H1 (cell line): Measurements from ENCODE around the gene RILPL1. TPM values are rescaled to one million over a fixed set of nuclear protein-coding genes. Genes with fewer than 3 reads are reported as not detected.

Source experiments
- CTCF ChIA-PET: fragments of 300-600 bp; sonication (Branson Sonifier 250); formaldehyde crosslinking; loops from one replicate; lab custom pipeline; 2021; ENCODE audit not compliant: partially characterized antibody; lab: Charles Lee
- POLR2A ChIA-PET: fragments of 300-600 bp; sonication (Branson Sonifier 250); formaldehyde crosslinking; loops from one replicate; lab custom pipeline; 2021; ENCODE audit warnings: inconsistent platforms; ENCODE audit not compliant: partially characterized antibody; lab: Charles Lee
- DNase-seq, 2 experiments: peaks; one replicate each; pipeline versions ENCODE4 v3.0.0 to v3.0.0-alpha.2; 2010 to 2022; ENCODE audit warnings: low spot score in 2 of 2, low read depth in 1 of 2, mixed read lengths in 1 of 2
- FAIRE-seq: peaks from 2 replicates; lab custom pipeline; 2011; peaks lifted over from hg19 to GRCh38; lab: Jason Lieb, UNC
- H2AFZ ChIP-seq: 2 replicates; pipeline ENCODE4 v1.8.1; 2012; ENCODE audit warnings: low read length, inconsistent platforms
- H2AK5ac ChIP-seq: 2 replicates; pipeline ENCODE4 v1.6.1; 2013; ENCODE audit warnings: low read depth, low read length
- H2BK120ac ChIP-seq: replicated peaks from 2 replicates; pipeline ENCODE3; 2013; ENCODE audit warnings: low read depth, low read length, inconsistent platforms
- H2BK12ac ChIP-seq: 2 replicates; pipeline ENCODE4 v1.6.1; 2013; ENCODE audit warnings: low read depth, low read length
- H2BK15ac ChIP-seq: 2 replicates; pipeline ENCODE4 v1.6.1; 2013; ENCODE audit warnings: low read length
- H2BK20ac ChIP-seq: 2 replicates; pipeline ENCODE4 v1.6.1; 2013; ENCODE audit warnings: low read length
- H2BK5ac ChIP-seq: 2 replicates; pipeline ENCODE4 v1.6.1; 2013; ENCODE audit warnings: low read depth, low read length
- H3K14ac ChIP-seq: 2 replicates; pipeline ENCODE4 v1.6.1; 2013; ENCODE audit warnings: inconsistent platforms; ENCODE audit not compliant: insufficient read length
- H3K18ac ChIP-seq: 2 replicates; pipeline ENCODE4 v1.6.1; 2013; ENCODE audit warnings: low read length; ENCODE audit errors: extremely low read depth
- H3K23ac ChIP-seq: 2 replicates; pipeline ENCODE4 v1.6.1; 2013; ENCODE audit warnings: inconsistent platforms; ENCODE audit not compliant: insufficient read length
- H3K23me2 ChIP-seq: 2 replicates; pipeline ENCODE4 v1.6.1; 2013; ENCODE audit warnings: low read depth, low read length
- H3K27ac ChIP-seq: 2 replicates; pipeline ENCODE4 v1.6.1; 2011; ENCODE audit warnings: low read depth, low read length, inconsistent platforms
- H3K27me3 ChIP-seq, 4 experiments: replicated peaks in 1 of 4; 1 replicate in 1 of 4; 2 replicates in 3 of 4; pipeline versions ENCODE4 v1.6.1 to v1.8.1; 2011 to 2013; ENCODE audit warnings: low read length in 3 of 4, mild to moderate bottlenecking in 3 of 4, inconsistent platforms in 2 of 4, mixed read lengths in 2 of 4, moderate library complexity in 1 of 4; ENCODE audit not compliant: control insufficient read depth in 3 of 4, insufficient read depth in 3 of 4; ENCODE audit errors: extremely low read depth in 1 of 4
- H3K36me3 ChIP-seq, 4 experiments: 2 replicates each; pipeline versions ENCODE4 v1.6.1 to v1.8.1; 2011 to 2013; ENCODE audit warnings: mild to moderate bottlenecking in 4 of 4, low read length in 3 of 4, moderate library complexity in 2 of 4, control low read depth in 1 of 4, inconsistent platforms in 1 of 4; ENCODE audit not compliant: insufficient read depth in 4 of 4, control insufficient read depth in 2 of 4
- H3K4ac ChIP-seq: replicated peaks from 2 replicates; pipeline ENCODE3; 2013; ENCODE audit warnings: low read length, low read depth, mixed read lengths, inconsistent platforms; ENCODE audit not compliant: insufficient read length
- H3K4me1 ChIP-seq, 4 experiments: replicated peaks in 1 of 4; 1 replicate in 1 of 4; 2 replicates in 3 of 4; pipeline versions ENCODE4 v1.6.1 to v1.8.1; 2011 to 2013; ENCODE audit warnings: low read length in 3 of 4, inconsistent platforms in 2 of 4, mixed read lengths in 1 of 4; ENCODE audit not compliant: insufficient read depth in 4 of 4, control insufficient read depth in 3 of 4
- H3K4me2 ChIP-seq, 2 experiments: 2 replicates each; pipeline versions ENCODE4 v1.6.1 to v1.8.1; 2011 to 2013; ENCODE audit warnings: low read depth in 2 of 2, low read length in 2 of 2, control low read depth in 1 of 2, inconsistent platforms in 1 of 2, mild to moderate bottlenecking in 1 of 2; ENCODE audit not compliant: insufficient read depth in 1 of 2
- H3K4me3 ChIP-seq, 4 experiments: fragments of 200-600, 300-600 bp in 1 of 4; sonication (generic), shearing (Covaris generic), sonication (Bioruptor Twin) in 1 of 4; 2 replicates each; pipeline versions ENCODE4 v1.5.1 to v1.8.1; 2011 to 2016; ENCODE audit warnings: low read length in 4 of 4, low read depth in 3 of 4, control low read depth in 2 of 4, inconsistent platforms in 2 of 4, mild to moderate bottlenecking in 2 of 4, mixed read lengths in 1 of 4, moderate library complexity in 1 of 4; ENCODE audit not compliant: insufficient read depth in 2 of 4; ENCODE audit errors: extremely low read depth in 1 of 4
- H3K56ac ChIP-seq: replicated peaks from 2 replicates; pipeline ENCODE3; 2013; ENCODE audit warnings: low read depth, mild to moderate bottlenecking, mixed read lengths, low read length, inconsistent platforms; ENCODE audit not compliant: insufficient read length
- H3K79me1 ChIP-seq: 2 replicates; pipeline ENCODE4 v1.6.1; 2013; ENCODE audit warnings: low read depth, low read length, control low read depth
- H3K79me2 ChIP-seq, 2 experiments: 2 replicates each; pipeline versions ENCODE4 v1.6.1 to v1.8.1; 2012 to 2013; ENCODE audit warnings: low read length in 2 of 2, mild to moderate bottlenecking in 2 of 2, inconsistent platforms in 1 of 2; ENCODE audit not compliant: insufficient read depth in 2 of 2, control insufficient read depth in 1 of 2
- H3K9ac ChIP-seq, 4 experiments: replicated peaks in 1 of 4; 1 replicate in 1 of 4; 2 replicates in 3 of 4; pipeline versions ENCODE4 v1.6.1 to v1.8.1; 2011 to 2013; ENCODE audit warnings: low read depth in 3 of 4, low read length in 3 of 4, control low read depth in 2 of 4, mild to moderate bottlenecking in 2 of 4, moderate library complexity in 2 of 4, inconsistent platforms in 1 of 4; ENCODE audit errors: extremely low read depth in 1 of 4
- H3K9me3 ChIP-seq, 2 experiments: 2 replicates each; pipeline versions ENCODE4 v1.6.1 to v1.8.1; 2012 to 2013; ENCODE audit warnings: mild to moderate bottlenecking in 2 of 2, moderate library complexity in 2 of 2, control low read depth in 1 of 2, inconsistent platforms in 1 of 2, low read depth in 1 of 2, low read length in 1 of 2, mixed read lengths in 1 of 2; ENCODE audit not compliant: insufficient read depth in 2 of 2
- H4K20me1 ChIP-seq, 2 experiments: replicated peaks in 1 of 2; 2 replicates each; pipeline versions ENCODE3 to v1.8.1; 2011 to 2013; ENCODE audit warnings: inconsistent platforms in 2 of 2, low read length in 2 of 2, mild to moderate bottlenecking in 1 of 2; ENCODE audit not compliant: insufficient read depth in 2 of 2, control insufficient read depth in 1 of 2
- H4K5ac ChIP-seq: 2 replicates; pipeline ENCODE4 v1.6.1; 2013; ENCODE audit warnings: low read length, low read depth, mixed read lengths, inconsistent platforms; ENCODE audit not compliant: insufficient read length
- H4K8ac ChIP-seq: 2 replicates; pipeline ENCODE4 v1.8.0; 2013; ENCODE audit warnings: mild to moderate bottlenecking, moderate library complexity, low read length, inconsistent platforms; ENCODE audit not compliant: insufficient read depth; ENCODE audit errors: extremely low read depth
- H4K91ac ChIP-seq: replicated peaks from 2 replicates; pipeline ENCODE3; 2013; ENCODE audit warnings: low read length, mixed read lengths, inconsistent platforms; ENCODE audit not compliant: insufficient read length
- BACH1 ChIP-seq: IDR thresholded peaks from 2 replicates; pipeline ENCODE4 v1.6.1; 2012; ENCODE audit warnings: low read length, improper control_type of control experiment
- BCL11A ChIP-seq, 2 experiments: IDR thresholded peaks; one replicate each; pipeline ENCODE4 v1.6.1; 2011; ENCODE audit warnings: low read depth in 2 of 2, low read length in 2 of 2, mild to moderate bottlenecking in 2 of 2
- CHD1 ChIP-seq: IDR thresholded peaks from 2 replicates; pipeline ENCODE4 v1.6.1; 2012; ENCODE audit warnings: low read depth, low read length, improper control_type of control experiment
- EGR1 ChIP-seq: IDR thresholded peaks from 2 replicates; pipeline ENCODE4 v1.6.1; 2011; ENCODE audit warnings: low read depth, low read length, borderline replicate concordance
- EP300 ChIP-seq, 2 experiments: IDR thresholded peaks; 1 replicate in 1 of 2; 2 replicates in 1 of 2; pipeline ENCODE4 v1.6.1; 2011 to 2012; ENCODE audit warnings: low read depth in 2 of 2, low read length in 2 of 2, mild to moderate bottlenecking in 2 of 2, borderline replicate concordance in 1 of 2, inconsistent platforms in 1 of 2, moderate library complexity in 1 of 2
- GABPA ChIP-seq: IDR thresholded peaks from 2 replicates; pipeline ENCODE4 v1.6.1; 2011; ENCODE audit warnings: mild to moderate bottlenecking, low read length, moderate library complexity, borderline replicate concordance; ENCODE audit not compliant: insufficient read depth
- GTF2F1 ChIP-seq: IDR thresholded peaks from 2 replicates; pipeline ENCODE4 v1.6.1; 2012; ENCODE audit warnings: low read depth, low read length, improper control_type of control experiment, borderline replicate concordance
- HDAC2 ChIP-seq, 2 experiments: fragments of 300-600 bp in 1 of 2; sonication (generic) in 1 of 2; IDR thresholded peaks; 2 replicates each; pipeline ENCODE4 v1.6.1; 2011 to 2012; ENCODE audit warnings: low read depth in 2 of 2, low read length in 2 of 2, mild to moderate bottlenecking in 2 of 2, moderate library complexity in 2 of 2, borderline replicate concordance in 1 of 2, inconsistent platforms in 1 of 2
- MAFK ChIP-seq: IDR thresholded peaks from 2 replicates; pipeline ENCODE4 v1.6.1; 2012; ENCODE audit warnings: low read depth, mild to moderate bottlenecking, improper control_type of control experiment, low read length
- POLR2A ChIP-seq, 2 experiments: IDR thresholded peaks; 1 replicate in 1 of 2; 2 replicates in 1 of 2; pipeline ENCODE4 v1.6.1; 2011; ENCODE audit warnings: low read depth in 2 of 2, low read length in 2 of 2, mild to moderate bottlenecking in 2 of 2; ENCODE audit errors: control extremely low read depth in 1 of 2
- POU5F1 ChIP-seq: IDR thresholded peaks from 2 replicates; pipeline ENCODE4 v1.6.1; 2011; ENCODE audit warnings: low read depth, mild to moderate bottlenecking, low read length, moderate library complexity
- RNF2 ChIP-seq: fragments of 200-900, 300-1000 bp; sonication (generic); IDR thresholded peaks from 2 replicates; pipeline ENCODE4 v1.7.1; 2016; ENCODE audit warnings: borderline replicate concordance, low read depth, mild to moderate bottlenecking, antibody characterized with exemption, low read length; ENCODE audit not compliant: poor library complexity, severe bottlenecking; ENCODE audit errors: missing control alignments
- YY1 ChIP-seq: IDR thresholded peaks from 2 replicates; pipeline ENCODE4 v1.6.1; 2011; ENCODE audit warnings: low read depth, mild to moderate bottlenecking, low read length
- WGBS, 2 experiments: shearing (Covaris generic) in 1 of 2; methylation state at CpG; one replicate each; pipeline versions ENCODE4 v1.1.6 to v1.1.7; 2013 to 2015; ENCODE audit warnings: low lambda C conversion rate in 2 of 2, mixed read lengths in 2 of 2, inconsistent platforms in 1 of 2, low coverage in 1 of 2, missing lambda C conversion rate in 1 of 2; ENCODE audit not compliant: insufficient replicate concordance in 2 of 2, insufficient coverage in 1 of 2, insufficient read length in 1 of 2; ENCODE audit errors: extremely low coverage in 1 of 2, missing lambda C conversion rate in 1 of 2; 5-methylcytosine and 5-hydroxymethylcytosine counted together
- polyA plus RNA-seq, 7 experiments: library from polyadenylated mRNA; depleted of rRNA in 3 of 7; stranded (reverse) in 5 of 7; unstranded in 2 of 7; fragments of >200 nt in 5 of 7; fragments of 200-250 nt in 2 of 7; gene quantifications; 1 replicate in 5 of 7; 2 replicates in 1 of 7; 4 replicates in 1 of 7; pipeline versions ENCODE4 v1.2.1 to v1.2.3, GENCODE V29; 2011 to 2013; ENCODE audit warnings: missing spikeins in 2 of 7, mixed read lengths in 2 of 7
- total RNA-seq: library from RNA; stranded (reverse); fragmentation: NEBNext Ultra II Directional; extraction: Animal tissue kit (Norgen Biotek cat#: 25700); gene quantifications from 2 replicates; pipeline ENCODE4 v1.2.1, GENCODE V29; 2021
- TF ChIP-seq, protein P1 (sequence below): IDR thresholded peaks from 2 replicates; pipeline ENCODE4 v1.6.1; 2012; ENCODE audit warnings: inconsistent platforms

Gene RILPL1
- total and polyA plus RNA-seq, 2 of the 8 experiments (the other 6 are each of a cell fraction or from before 2014, with no cell fraction given): 6.7 to 9.4 TPM

DNA sequence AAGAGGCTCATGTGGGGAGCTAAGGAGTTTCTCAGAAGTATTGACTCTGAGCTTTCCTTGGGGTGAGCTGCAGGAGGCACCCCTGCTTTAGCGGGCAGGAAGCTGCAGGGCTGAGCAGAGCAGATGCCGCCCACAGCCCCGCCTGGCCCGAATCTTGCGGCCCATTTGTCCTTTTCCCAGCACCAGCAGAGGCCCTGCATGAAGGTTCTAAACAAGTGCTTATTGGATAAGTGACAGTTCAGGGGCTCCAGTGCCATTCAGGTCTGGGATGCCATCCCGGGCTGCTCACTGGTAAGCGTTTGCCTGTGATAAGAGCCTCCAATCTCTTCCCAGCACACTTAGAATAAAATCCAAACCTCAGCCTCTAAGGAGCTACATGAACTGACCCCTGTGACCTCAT is 11.4 kb downstream of the RILPL1 start:
- H3K23me2 ChIP-seq: no peaks in the 10 kb centered on the region
- DNase-seq: no peak
- no peak overlapping the region for H3K23ac ChIP-seq
- ChIA-PET POLR2A (interaction anchor here (0.8 to 0.9 kb wide), 3 partner anchors 11 to 60 kb away, joined by 3 to 4 read pairs (median 3); no protein-coding TSS in a partner anchor), CTCF (interaction anchor here (0.6 to 1.6 kb wide), 3 partner anchors 13 to 19 kb away, joined by 3 to 4 read pairs (median 3); no protein-coding TSS in a partner anchor)
- H3K79me2 ChIP-seq: no peaks in the 10 kb centered on the region
- no peak overlapping the region for H3K4me3 ChIP-seq
- WGBS, 2 experiments: 99% methylated on average over 7 of the region's 7 CpGs; no CpG with 5 or more reads in 1 of the 2 experiments
- FAIRE-seq: no peak
- H3K18ac ChIP-seq: no peak overlapping the region
- no peak overlapping the region for H4K8ac ChIP-seq
- H3K9me3 ChIP-seq: no peaks in the 10 kb centered on the region
- H3K4me1 ChIP-seq: no peaks in the 10 kb centered on the region
- H2BK5ac ChIP-seq: no peak overlapping the region
- no peak overlapping the region for H3K14ac ChIP-seq
- H2AK5ac ChIP-seq: no peak overlapping the region
- H4K5ac ChIP-seq: no peak overlapping the region
- H3K4me2 ChIP-seq: no peak overlapping the region
- H3K27me3 ChIP-seq: no peaks in the 10 kb centered on the region
- no peak overlapping the region for H3K9ac ChIP-seq
- H3K56ac ChIP-seq: no peak overlapping the region
- peaks cover 0 to 10% (median 3%) of the 10 kb centered on the region in 4 experiments; a peak in 3 of 8 replicates for H3K36me3 ChIP-seq
- H2BK12ac ChIP-seq: no peak overlapping the region
- no peak overlapping the region for H2BK15ac ChIP-seq
- H3K79me1 ChIP-seq: no peaks in the 10 kb centered on the region
- no peak overlapping the region for H2BK120ac ChIP-seq
- peaks cover 0 to 3% of the 10 kb centered on the region in 2 experiments for H4K20me1 ChIP-seq
- no peak overlapping the region for H2AFZ ChIP-seq
- no peak overlapping the region for H2BK20ac ChIP-seq
- no peak overlapping the region for H3K27ac ChIP-seq
- H3K4ac ChIP-seq: no peak overlapping the region
- H4K91ac ChIP-seq: no peak overlapping the region
- TF ChIP-seq POLR2A (IDR thresholded peaks at IDR 0.05; ENCODE audit: control extremely low read depth in 1 of 2, low read depth in 2 of 2, low read length in 2 of 2) (no peak), GABPA (no peak), GTF2F1 (no peak), BCL11A (IDR thresholded peaks at IDR 0.05; ENCODE audit: low read depth in 2 of 2, low read length in 2 of 2) (no peak), BACH1 (no peak), YY1 (no peak), POU5F1 (no peak), CHD1 (no peak), MAFK (no peak), EGR1 (no peak), HDAC2 (IDR thresholded peaks at IDR 0.05; ENCODE audit: borderline replicate concordance in 1 of 2, low read depth in 2 of 2, low read length in 2 of 2) (no peak), EP300 (IDR thresholded peaks at IDR 0.05; ENCODE audit: borderline replicate concordance in 1 of 2, low read depth in 2 of 2, low read length in 2 of 2) (no peak), RNF2 (no peak)
- TF ChIP-seq, protein P1, sequence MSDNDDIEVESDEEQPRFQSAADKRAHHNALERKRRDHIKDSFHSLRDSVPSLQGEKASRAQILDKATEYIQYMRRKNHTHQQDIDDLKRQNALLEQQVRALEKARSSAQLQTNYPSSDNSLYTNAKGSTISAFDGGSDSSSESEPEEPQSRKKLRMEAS: no peak
